Keratinocyte (primary cell): Measurements from ENCODE around the gene MAML2. TPM values are rescaled to one million over a fixed set of nuclear protein-coding genes. Genes with fewer than 3 reads are reported as not detected.

Source experiments
- DNase-seq: peaks from one replicate; pipeline ENCODE4 v3.0.0-alpha.2; 2011; ENCODE audit warnings: low read depth, missing footprints, low spot score
- FAIRE-seq: peaks from 2 replicates; lab custom pipeline; 2011; peaks lifted over from hg19 to GRCh38; lab: Jason Lieb, UNC
- H2AFZ ChIP-seq: 2 replicates; pipeline ENCODE4 v1.6.0; 2012; ENCODE audit warnings: low read length, control low read depth, inconsistent platforms; ENCODE audit not compliant: control insufficient read depth
- H3K27ac ChIP-seq: 2 replicates; pipeline ENCODE4 v1.5.1; 2011; ENCODE audit warnings: low read length; ENCODE audit not compliant: control insufficient read depth, insufficient read depth
- H3K27me3 ChIP-seq: 3 replicates; pipeline ENCODE4 v1.6.0; 2011; ENCODE audit warnings: low read length; ENCODE audit not compliant: control insufficient read depth, insufficient read depth; ENCODE audit errors: extremely low read depth
- H3K36me3 ChIP-seq, 2 experiments: 2 replicates in 1 of 2; 3 replicates in 1 of 2; pipeline ENCODE4 v1.5.1; 2011; ENCODE audit warnings: low read length in 2 of 2, mild to moderate bottlenecking in 1 of 2; ENCODE audit not compliant: control insufficient read depth in 2 of 2, insufficient read depth in 2 of 2; ENCODE audit errors: extremely low read depth in 1 of 2
- H3K4me1 ChIP-seq: 3 replicates; pipeline ENCODE4 v1.5.1; 2011; ENCODE audit warnings: low read length; ENCODE audit not compliant: control insufficient read depth, insufficient read depth; ENCODE audit errors: extremely low read depth
- H3K4me2 ChIP-seq: 3 replicates; pipeline ENCODE4 v1.6.0; 2011; ENCODE audit warnings: low read depth, low read length; ENCODE audit not compliant: control insufficient read depth, insufficient read depth; ENCODE audit errors: extremely low read depth
- H3K4me3 ChIP-seq, 3 experiments: fragments of 200-600 bp in 1 of 3; sonication (generic) in 1 of 3; 2 replicates in 2 of 3; 3 replicates in 1 of 3; pipeline ENCODE4 v1.5.1; 2011 to 2016; ENCODE audit warnings: low read length in 3 of 3, mild to moderate bottlenecking in 3 of 3, control low read depth in 2 of 3, inconsistent platforms in 1 of 3, low read depth in 1 of 3, mixed read lengths in 1 of 3, mixed run types in 1 of 3, moderate library complexity in 1 of 3; ENCODE audit not compliant: control insufficient read depth in 2 of 3, insufficient read depth in 2 of 3; ENCODE audit errors: extremely low read depth in 1 of 3
- H3K79me2 ChIP-seq: 2 replicates; pipeline ENCODE4 v1.6.0; 2012; ENCODE audit warnings: low read length; ENCODE audit not compliant: control insufficient read depth, insufficient read depth
- H3K9ac ChIP-seq: 3 replicates; pipeline ENCODE4 v1.6.0; 2011; ENCODE audit warnings: low read length; ENCODE audit not compliant: control insufficient read depth, insufficient read depth; ENCODE audit errors: extremely low read depth
- H3K9me1 ChIP-seq: 3 replicates; pipeline ENCODE4 v1.6.0; 2011; ENCODE audit warnings: low read length; ENCODE audit not compliant: control insufficient read depth, insufficient read depth; ENCODE audit errors: extremely low read depth
- H3K9me3 ChIP-seq: 2 replicates; pipeline ENCODE4 v1.5.1; 2012; ENCODE audit warnings: low read depth, low read length; ENCODE audit not compliant: control insufficient read depth
- H4K20me1 ChIP-seq: 3 replicates; pipeline ENCODE4 v1.6.0; 2011; ENCODE audit warnings: low read length; ENCODE audit not compliant: control insufficient read depth, insufficient read depth; ENCODE audit errors: extremely low read depth
- CTCF ChIP-seq, 3 experiments: IDR thresholded peaks in 1 of 3; conservative IDR thresholded peaks in 1 of 3; optimal IDR thresholded peaks in 1 of 3; 2 replicates in 2 of 3; 3 replicates in 1 of 3; pipeline versions ENCODE3 to v1.5.1; 2011; ENCODE audit warnings: low read length in 3 of 3, mild to moderate bottlenecking in 3 of 3, moderate library complexity in 2 of 3, control low read depth in 1 of 3, inconsistent platforms in 1 of 3; ENCODE audit not compliant: insufficient read depth in 2 of 3; ENCODE audit errors: extremely low read depth in 1 of 3
- EZH2 ChIP-seq: IDR thresholded peaks from one replicate; pipeline ENCODE4 v1.6.1; 2012; ENCODE audit warnings: inconsistent platforms, mild to moderate bottlenecking, low read length, moderate library complexity
- dilution Hi-C: fragments of 300-500 bp; cut with MboI; formaldehyde crosslinking; loops from one replicate; pipeline ENCODE4 v1.7.0; 2020; ENCODE audit warnings: low sequenced_read_pairs; ENCODE audit not compliant: extremely low pct_ligation_motif_present
- polyA plus RNA-seq, 5 experiments: library from polyadenylated mRNA; depleted of rRNA in 3 of 5; stranded (reverse) in 3 of 5; stranded (forward) in 1 of 5; unstranded in 1 of 5; fragments of >200 nt; gene quantifications; 1 replicate in 1 of 5; 2 replicates in 3 of 5; 3 replicates in 1 of 5; pipeline versions ENCODE4 v1.2.1 to v1.2.3, GENCODE V29; 2011 to 2012; ENCODE audit warnings: missing spikeins in 2 of 5, low read depth in 1 of 5, low replicate concordance in 1 of 5

MAML2 gene
- polyA plus RNA-seq, 1 donor (not counting 4 experiments of a cell fraction or from before 2014, with no cell fraction given) = 4.2 TPM

GRCh38 chr11:96158126-96158525, 184.9 kb downstream of the MAML2 start:
- dilution Hi-C loops = no loop called here
- TF ChIP-seq CTCF (optimal IDR thresholded peaks at IDR 0.05 in 1 of 3, IDR thresholded peaks at IDR 0.05 in 1 of 3, conservative IDR thresholded peaks at IDR 0.05 in 1 of 3; ENCODE audit: extremely low read depth in 1 of 3, insufficient read depth in 2 of 3, low read length in 3 of 3) = no peak
- TF ChIP-seq EZH2 = no peak
- DNase-seq (no peak), FAIRE-seq (no peak)
- Histone ChIP-seq H3K4me3 (no peak overlapping the region), H3K9me1 (peaks cover 4% of the 10 kb centered on the region), H4K20me1 (no peaks in the 10 kb centered on the region), H3K27me3 (no peaks in the 10 kb centered on the region), H2AFZ (no peak overlapping the region), H3K9me3 (no peaks in the 10 kb centered on the region), H3K4me2 (no peak overlapping the region), H3K4me1 (peaks cover 39% of the 10 kb centered on the region), H3K9ac (no peak overlapping the region), H3K79me2 (no peaks in the 10 kb centered on the region), H3K36me3 (no peaks in the 10 kb centered on the region), H3K27ac (no peak overlapping the region)

- H3K9me3 ChIP-seq = no peaks in the 10 kb centered on the region
- H3K27ac ChIP-seq = no peak overlapping the region
- H3K4me1 ChIP-seq = peaks cover 39% of the 10 kb centered on the region
- H3K4me3 ChIP-seq = no peak overlapping the region
- no peaks in the 10 kb centered on the region for H3K36me3 ChIP-seq
- H3K9me1 ChIP-seq = peaks cover 4% of the 10 kb centered on the region
- no peak overlapping the region for H2AFZ ChIP-seq
- no peak for FAIRE-seq
- no peaks in the 10 kb centered on the region for H3K27me3 ChIP-seq
- H3K4me2 ChIP-seq = no peak overlapping the region
- dilution Hi-C loops = no loop called here
- H3K79me2 ChIP-seq = no peaks in the 10 kb centered on the region
- H3K9ac ChIP-seq = no peak overlapping the region
- TF ChIP-seq EZH2 (no peak), CTCF (optimal IDR thresholded peaks at IDR 0.05 in 1 of 3, IDR thresholded peaks at IDR 0.05 in 1 of 3, conservative IDR thresholded peaks at IDR 0.05 in 1 of 3; ENCODE audit: extremely low read depth in 1 of 3, insufficient read depth in 2 of 3, low read length in 3 of 3) (no peak)
- DNase-seq = no peak
- H4K20me1 ChIP-seq = no peaks in the 10 kb centered on the region
Observed at GRCh38 chr11:96157517-96157873, 185.5 kb downstream of the MAML2 start.
